ENCODE data around the gene LRRN4CL.
"Not testable (repeated sequence)": the region's sequence is repeated elsewhere in the genome, so short reads cannot be mapped to it uniquely, and the experiment has no call there.

Gene LRRN4CL

DNA sequence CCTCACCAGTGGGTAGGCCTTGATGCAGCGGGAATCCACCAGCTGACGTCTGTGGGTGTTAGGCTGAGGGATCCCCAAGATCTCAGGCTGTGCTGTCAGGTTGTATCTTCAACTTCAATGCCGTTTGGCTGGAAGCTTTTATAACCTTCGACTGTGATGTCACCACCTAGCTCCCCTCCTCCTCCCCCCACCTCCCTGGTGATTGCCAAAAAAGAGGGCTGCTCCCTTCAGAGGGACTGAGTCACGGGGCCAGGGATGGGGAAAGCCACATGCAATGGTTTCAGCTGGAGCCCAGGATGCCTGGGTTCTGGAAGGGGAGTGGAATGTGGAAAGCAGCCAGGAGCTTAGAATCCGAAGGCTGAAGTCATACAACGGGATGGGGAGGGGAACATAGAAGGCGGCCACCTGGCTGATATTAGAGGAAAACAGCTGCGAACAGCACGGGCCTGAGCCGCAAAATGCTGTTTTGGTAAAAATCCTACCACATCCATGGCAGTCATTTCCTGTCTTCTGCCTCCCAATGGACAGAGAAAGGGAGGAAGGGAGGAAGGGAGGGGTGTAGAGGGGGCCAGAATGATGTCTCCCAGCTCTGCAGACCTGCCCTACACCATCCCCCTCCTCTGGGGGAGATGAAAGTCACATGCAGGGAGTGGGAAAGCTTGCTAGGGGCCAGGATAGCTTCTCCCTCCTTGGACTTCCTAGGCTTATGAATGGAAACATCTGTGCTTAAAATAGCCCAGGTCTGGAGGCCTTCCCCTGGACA lies at the start of gene LRRN4CL:
Gene LRRN4CL (minus strand): TSS at position 110 of the 763 bp plus-strand sequence. CDS start 1,022 bp downstream, outside the sequence.
- Histone ChIP-seq H3K9ac (ENCODE audit: low read length) (no peak within 1 kb of the TSS), H3K27me3 (replicated peaks; ENCODE audit: insufficient read depth, low read length) (no peaks in the 10 kb centered on the region), H3F3A (ENCODE audit: insufficient read depth, low read length) (no peaks in the 10 kb centered on the region), H3K4me1 (ENCODE audit: low read length) (no peaks in the 10 kb centered on the region), H2AFZ (ENCODE audit: low read length) (no peak within 1 kb of the TSS), H3K36me3 (replicated peaks; ENCODE audit: insufficient read depth, low read length) (no peaks in the 10 kb centered on the region), H3K9me2 (replicated peaks; ENCODE audit: insufficient read depth, low read length) (no peaks in the 10 kb centered on the region), H3K4me3 (ENCODE audit: low read length) (no peak within 1 kb of the TSS), H3K27ac (ENCODE audit: low read length) (no peak within 1 kb of the TSS), H4K20me1 (ENCODE audit: insufficient read depth, low read length) (no peaks in the 10 kb centered on the region), H3K4me2 (ENCODE audit: low read depth, low read length) (no peak within 1 kb of the TSS), H3K79me2 (ENCODE audit: low read length) (no peaks in the 10 kb centered on the region), H3K9me3 (replicated peaks; ENCODE audit: insufficient read depth, low read length) (no peaks in the 10 kb centered on the region)
- TF ChIP-seq, protein P1, sequence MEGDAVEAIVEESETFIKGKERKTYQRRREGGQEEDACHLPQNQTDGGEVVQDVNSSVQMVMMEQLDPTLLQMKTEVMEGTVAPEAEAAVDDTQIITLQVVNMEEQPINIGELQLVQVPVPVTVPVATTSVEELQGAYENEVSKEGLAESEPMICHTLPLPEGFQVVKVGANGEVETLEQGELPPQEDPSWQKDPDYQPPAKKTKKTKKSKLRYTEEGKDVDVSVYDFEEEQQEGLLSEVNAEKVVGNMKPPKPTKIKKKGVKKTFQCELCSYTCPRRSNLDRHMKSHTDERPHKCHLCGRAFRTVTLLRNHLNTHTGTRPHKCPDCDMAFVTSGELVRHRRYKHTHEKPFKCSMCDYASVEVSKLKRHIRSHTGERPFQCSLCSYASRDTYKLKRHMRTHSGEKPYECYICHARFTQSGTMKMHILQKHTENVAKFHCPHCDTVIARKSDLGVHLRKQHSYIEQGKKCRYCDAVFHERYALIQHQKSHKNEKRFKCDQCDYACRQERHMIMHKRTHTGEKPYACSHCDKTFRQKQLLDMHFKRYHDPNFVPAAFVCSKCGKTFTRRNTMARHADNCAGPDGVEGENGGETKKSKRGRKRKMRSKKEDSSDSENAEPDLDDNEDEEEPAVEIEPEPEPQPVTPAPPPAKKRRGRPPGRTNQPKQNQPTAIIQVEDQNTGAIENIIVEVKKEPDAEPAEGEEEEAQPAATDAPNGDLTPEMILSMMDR (IDR thresholded peaks at IDR 0.05; ENCODE audit: low read length), result no peak
- TF ChIP-seq EZH2phosphoT487 (IDR thresholded peaks at IDR 0.05; ENCODE audit: low read length), result no peak
- TF ChIP-seq EZH2 (optimal IDR thresholded peaks at IDR 0.05; ENCODE audit: low read depth, low read length), result no peak
- DNase-seq, result no peak

DNA sequence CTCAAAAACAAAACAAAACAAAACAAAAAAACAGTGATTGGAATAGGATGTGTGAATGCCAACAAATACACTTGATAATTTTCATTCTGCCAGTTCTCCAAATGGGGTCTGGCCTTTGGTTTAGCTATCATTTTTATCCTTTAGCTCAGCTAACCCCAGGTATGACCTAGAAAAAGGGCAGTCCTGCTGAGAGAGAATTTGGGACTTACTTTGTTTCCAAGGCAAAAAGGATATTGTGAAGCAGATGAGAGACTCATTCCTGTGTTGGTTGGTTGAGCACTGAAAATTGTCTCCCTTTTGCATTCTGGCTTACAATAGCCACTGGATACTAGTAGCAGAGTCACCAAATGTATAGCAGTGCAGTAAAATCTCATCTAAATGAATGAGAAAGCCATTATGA lies 47.9 kb upstream of the LRRN4CL start:
- Histone ChIP-seq H3F3A (ENCODE audit: insufficient read depth, low read length) (no peaks in the 10 kb centered on the region), H3K4me2 (ENCODE audit: low read depth, low read length) (no peak overlapping the region), H3K9me3 (replicated peaks; ENCODE audit: insufficient read depth, low read length) (no peaks in the 10 kb centered on the region), H3K4me3 (ENCODE audit: low read length) (no peak overlapping the region), H3K36me3 (replicated peaks; ENCODE audit: insufficient read depth, low read length) (peaks cover 4% of the 10 kb centered on the region; the same call in 1 of the 2 replicates), H3K27ac (ENCODE audit: low read length) (no peak overlapping the region), H3K9ac (ENCODE audit: low read length) (no peak overlapping the region), H2AFZ (ENCODE audit: low read length) (no peak overlapping the region), H3K79me2 (ENCODE audit: low read length) (peaks cover 17% of the 10 kb centered on the region), H3K27me3 (replicated peaks; ENCODE audit: insufficient read depth, low read length) (no peaks in the 10 kb centered on the region), H3K9me2 (replicated peaks; ENCODE audit: insufficient read depth, low read length) (no peaks in the 10 kb centered on the region), H4K20me1 (ENCODE audit: insufficient read depth, low read length) (no peaks in the 10 kb centered on the region), H3K4me1 (ENCODE audit: low read length) (no peaks in the 10 kb centered on the region)
- TF ChIP-seq, protein P1 (IDR thresholded peaks at IDR 0.05; ENCODE audit: low read length), result no peak
- no peak for TF ChIP-seq EZH2phosphoT487 (IDR thresholded peaks at IDR 0.05; ENCODE audit: low read length)
- no peak for TF ChIP-seq EZH2 (optimal IDR thresholded peaks at IDR 0.05; ENCODE audit: low read depth, low read length)
- DNase-seq, result no peak

DNA sequence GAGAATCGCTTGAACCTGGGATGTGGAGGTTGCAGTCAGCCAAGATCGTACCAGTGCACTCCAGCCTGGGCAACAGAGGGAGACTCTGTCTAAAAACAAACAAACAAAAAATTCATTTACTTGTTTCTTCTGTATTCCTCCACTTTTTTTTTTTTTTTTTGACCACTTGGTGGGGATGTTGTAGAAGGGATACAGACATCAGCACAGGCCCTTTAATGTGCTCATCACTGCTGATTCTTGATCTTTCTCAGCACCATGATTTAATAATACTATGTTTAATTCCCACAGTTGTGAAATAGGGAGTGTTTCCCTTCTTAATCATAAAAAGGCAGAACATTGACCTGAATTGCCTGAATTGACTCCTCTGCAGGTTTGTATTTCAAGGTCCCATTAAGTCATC lies 43.5 kb upstream of the LRRN4CL start:
- no peak overlapping the region for H3K9ac ChIP-seq (ENCODE audit: low read length)
- no peak overlapping the region for H2AFZ ChIP-seq (ENCODE audit: low read length)
- peaks cover 13% of the 10 kb centered on the region for H3F3A ChIP-seq (ENCODE audit: insufficient read depth, low read length)
- TF ChIP-seq, protein P1 (IDR thresholded peaks at IDR 0.05; ENCODE audit: low read length), result peak; percentile 25
- TF ChIP-seq EZH2phosphoT487 (IDR thresholded peaks at IDR 0.05; ENCODE audit: low read length), result no peak
- peak; percentile 34 for DNase-seq
- no peaks in the 10 kb centered on the region for H4K20me1 ChIP-seq (ENCODE audit: insufficient read depth, low read length)
- H3K27ac ChIP-seq (ENCODE audit: low read length), result no peak overlapping the region
- H3K9me3 ChIP-seq (replicated peaks; ENCODE audit: insufficient read depth, low read length), result no peaks in the 10 kb centered on the region
- H3K9me2 ChIP-seq (replicated peaks; ENCODE audit: insufficient read depth, low read length), result no peaks in the 10 kb centered on the region
- H3K4me1 ChIP-seq (ENCODE audit: low read length), result peaks cover 4% of the 10 kb centered on the region
- no peaks in the 10 kb centered on the region for H3K36me3 ChIP-seq (replicated peaks; ENCODE audit: insufficient read depth, low read length)
- H3K4me3 ChIP-seq (ENCODE audit: low read length), result no peak overlapping the region
- H3K4me2 ChIP-seq (ENCODE audit: low read depth, low read length), result no peak overlapping the region
- no peaks in the 10 kb centered on the region for H3K27me3 ChIP-seq (replicated peaks; ENCODE audit: insufficient read depth, low read length)
- H3K79me2 ChIP-seq (ENCODE audit: low read length), result peaks cover 50% of the 10 kb centered on the region

DNA sequence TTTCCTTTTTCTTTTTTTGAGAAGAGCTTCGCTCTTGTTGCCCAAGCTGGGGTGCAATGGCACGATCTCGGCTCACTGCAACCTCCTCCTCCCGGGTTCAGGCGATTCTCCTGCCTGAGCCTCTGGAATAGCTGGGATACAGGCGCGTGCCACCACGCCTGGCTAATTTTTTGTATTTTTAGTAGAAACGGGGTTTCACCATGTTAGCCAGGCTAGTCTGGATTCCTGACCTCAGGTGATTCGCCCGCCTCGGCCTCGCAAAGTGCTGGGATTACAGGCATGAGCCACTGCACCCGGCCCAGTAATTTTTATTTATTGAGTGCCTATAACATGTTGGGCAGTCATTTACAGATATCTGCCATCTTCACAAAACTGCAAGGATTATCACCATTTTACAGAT lies 40.7 kb upstream of the LRRN4CL start:
- not testable (repeated sequence) for H2AFZ ChIP-seq (ENCODE audit: low read length)
- H3K79me2 ChIP-seq (ENCODE audit: low read length), result peaks cover 62% of the 10 kb centered on the region

More for the DNA sequence above, 40.7 kb upstream of the LRRN4CL start:
- not testable (repeated sequence) for H3K27me3 ChIP-seq (replicated peaks; ENCODE audit: insufficient read depth, low read length); H3K9ac ChIP-seq (ENCODE audit: low read length); H3K36me3 ChIP-seq (replicated peaks; ENCODE audit: insufficient read depth, low read length); H3K9me3 ChIP-seq (replicated peaks; ENCODE audit: insufficient read depth, low read length); H3K9me2 ChIP-seq (replicated peaks; ENCODE audit: insufficient read depth, low read length); H3K27ac ChIP-seq (ENCODE audit: low read length); H4K20me1 ChIP-seq (ENCODE audit: insufficient read depth, low read length); H3K4me1 ChIP-seq (ENCODE audit: low read length); DNase-seq
- peaks cover 25% of the 10 kb centered on the region for H3F3A ChIP-seq (ENCODE audit: insufficient read depth, low read length)
- H3K4me2 ChIP-seq (ENCODE audit: low read depth, low read length), result peak overlapping the region; percentile 64; the same call in 1 of the 2 replicates
- H3K4me3 ChIP-seq (ENCODE audit: low read length), result 0 out of 2 replicates have a peak overlapping the region, but pooled peaks have one; percentile 26

Measured in MM.1S (cell line).